HG03575 (cell line): ENCODE data around the gene RPL18A.

Experiments used
- ATAC-seq: cut with Tn5 transposase; IDR thresholded peaks from one replicate; pipeline ENCODE4 v1.9.1; 2021; ENCODE audit not compliant: unreplicated experiment, insufficient number of reproducible peaks, low FRiP score; ENCODE audit errors: extremely low read depth

The RPL18A gene

DNA sequence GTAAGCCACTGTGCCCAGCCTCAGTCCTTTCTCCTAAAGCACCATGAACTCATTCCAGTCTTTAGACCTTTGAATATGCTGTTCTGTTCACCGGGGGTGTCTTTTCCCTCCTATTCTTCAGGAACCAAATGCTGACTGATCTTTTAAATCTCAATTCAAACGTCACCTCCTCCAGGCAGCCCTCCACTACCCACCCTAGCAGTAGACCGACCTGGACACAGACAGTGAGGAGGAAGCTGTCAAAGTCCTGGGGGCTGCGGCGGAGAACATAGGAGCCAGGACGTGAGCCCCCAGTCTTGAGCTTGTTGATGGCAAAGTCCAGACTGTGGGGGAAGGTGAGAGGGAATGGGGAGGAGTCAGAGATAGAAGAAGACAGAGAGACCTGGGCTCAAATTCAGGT lies 19.7 kb upstream of the RPL18A start:
- no peak for ATAC-seq

DNA sequence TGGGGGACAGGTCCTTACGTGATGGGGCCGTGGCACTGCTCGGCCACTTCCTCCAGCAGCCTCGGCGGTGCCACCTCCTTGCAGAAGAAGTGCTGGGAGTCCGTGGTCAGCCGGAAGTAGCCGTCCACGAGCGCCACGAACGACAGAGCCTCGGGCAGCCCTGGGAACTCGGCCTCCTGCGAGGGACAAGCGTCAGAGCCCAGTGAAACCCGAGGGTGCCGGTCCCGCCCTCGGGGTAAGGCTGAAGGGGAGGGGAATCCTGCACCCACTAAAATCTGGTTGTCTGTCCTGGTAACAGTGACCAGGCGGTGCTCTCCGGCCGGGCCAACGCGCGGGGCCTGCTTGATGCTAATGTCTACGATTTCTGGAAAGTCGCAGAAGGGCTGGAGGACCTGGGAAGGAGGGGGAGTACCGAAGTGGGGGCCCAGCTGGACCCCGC lies 18.3 kb upstream of the RPL18A start:
- ATAC-seq, result no peak

DNA sequence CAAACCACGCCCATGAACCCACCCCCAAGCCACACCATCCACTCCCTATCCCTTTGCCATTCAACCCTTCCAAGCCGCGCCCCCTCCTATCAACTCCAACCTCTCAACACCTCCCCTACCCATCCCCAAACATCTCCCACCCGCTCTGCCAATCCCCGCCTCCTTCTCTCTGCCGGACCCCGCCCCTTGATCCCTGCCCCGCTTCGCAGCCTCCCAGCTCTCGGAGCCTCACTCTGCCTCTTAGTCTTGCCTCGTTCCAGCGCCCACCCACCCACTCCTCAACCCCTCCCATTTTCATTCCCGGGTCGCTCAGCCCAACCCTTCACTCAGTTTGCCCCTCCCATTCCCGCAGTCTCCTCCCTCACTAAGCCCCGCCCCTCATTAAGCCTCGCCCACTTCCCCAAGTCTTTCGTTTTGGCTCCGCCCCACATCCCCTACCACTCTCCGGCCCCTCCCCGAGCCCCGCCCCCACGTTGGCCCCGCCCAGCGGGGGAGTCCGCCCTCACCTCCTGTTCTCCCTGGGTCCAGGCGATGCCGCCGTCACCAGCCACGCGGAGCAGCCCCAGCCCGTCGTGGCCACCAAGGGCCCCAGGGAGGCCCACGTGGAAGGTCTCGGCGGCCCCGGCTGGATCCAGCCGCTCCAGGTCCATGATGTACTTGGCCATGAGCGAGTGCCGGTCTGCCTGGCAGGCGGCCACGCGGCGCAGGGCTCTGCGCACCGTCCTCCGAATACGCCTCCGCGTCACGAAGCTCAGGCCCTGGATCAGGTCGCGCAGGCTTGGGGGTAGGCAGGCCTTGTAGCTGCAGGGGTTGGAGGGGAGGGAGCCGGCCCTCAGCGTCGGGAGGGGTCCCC lies 17.7 kb upstream of the RPL18A start:
- ATAC-seq, result no peak

DNA sequence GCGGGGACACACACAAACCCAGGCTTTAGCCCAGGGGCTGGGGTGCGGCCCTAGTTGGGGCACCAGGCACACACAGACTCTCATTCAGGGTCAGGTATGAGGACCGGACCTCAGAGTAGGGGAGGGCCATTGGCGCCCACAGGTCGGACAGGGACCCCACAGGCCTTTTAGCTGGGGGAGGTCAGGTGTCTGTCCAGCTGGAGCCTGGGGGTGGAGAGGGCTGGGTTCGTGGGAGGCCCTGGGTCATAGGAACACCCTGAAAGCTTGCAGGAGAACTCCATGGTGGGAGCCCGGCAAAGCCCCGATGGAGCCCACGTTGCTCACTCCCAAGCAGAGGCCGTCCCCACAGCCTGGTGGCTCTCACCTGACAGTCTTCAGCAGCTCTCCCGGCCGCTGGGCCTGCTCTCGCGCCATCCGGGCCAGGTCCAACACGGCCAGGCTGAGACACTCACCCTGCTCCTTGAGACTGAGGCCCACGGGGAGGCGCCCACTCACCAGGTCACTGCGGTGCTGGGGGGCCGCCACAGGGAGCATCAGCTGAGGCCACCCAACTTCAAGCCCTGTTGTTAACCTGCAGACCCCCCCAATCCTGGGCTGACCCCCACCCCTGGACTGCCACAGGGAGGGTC lies 16.9 kb upstream of the RPL18A start:
- no peak for ATAC-seq

DNA sequence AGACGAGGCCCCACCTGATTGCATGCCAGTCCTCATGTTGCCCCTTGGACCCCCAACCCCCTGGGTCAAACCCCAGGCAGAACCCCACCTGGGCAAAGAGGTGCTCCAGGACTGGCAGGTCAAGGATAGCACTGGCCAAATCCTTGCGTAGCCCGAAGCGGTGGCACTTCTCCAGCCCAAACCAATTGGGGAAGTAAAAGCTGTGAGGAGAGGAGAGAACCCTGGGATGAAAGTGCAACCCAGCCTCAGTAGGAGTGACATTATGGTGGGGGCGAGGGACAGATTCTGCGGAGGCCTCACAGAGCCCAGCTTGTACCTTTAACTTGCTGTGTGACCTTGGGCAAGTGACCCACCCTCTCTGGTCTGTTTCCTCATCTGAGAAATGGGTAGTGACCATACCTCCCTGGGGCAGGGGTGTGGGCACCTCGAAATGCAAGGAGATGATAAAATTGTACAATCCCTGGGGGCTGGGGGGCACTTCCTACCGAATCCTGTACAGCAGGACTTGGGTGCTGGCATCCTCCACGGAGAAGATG lies 16.4 kb upstream of the RPL18A start:
- ATAC-seq, result no peak

DNA sequence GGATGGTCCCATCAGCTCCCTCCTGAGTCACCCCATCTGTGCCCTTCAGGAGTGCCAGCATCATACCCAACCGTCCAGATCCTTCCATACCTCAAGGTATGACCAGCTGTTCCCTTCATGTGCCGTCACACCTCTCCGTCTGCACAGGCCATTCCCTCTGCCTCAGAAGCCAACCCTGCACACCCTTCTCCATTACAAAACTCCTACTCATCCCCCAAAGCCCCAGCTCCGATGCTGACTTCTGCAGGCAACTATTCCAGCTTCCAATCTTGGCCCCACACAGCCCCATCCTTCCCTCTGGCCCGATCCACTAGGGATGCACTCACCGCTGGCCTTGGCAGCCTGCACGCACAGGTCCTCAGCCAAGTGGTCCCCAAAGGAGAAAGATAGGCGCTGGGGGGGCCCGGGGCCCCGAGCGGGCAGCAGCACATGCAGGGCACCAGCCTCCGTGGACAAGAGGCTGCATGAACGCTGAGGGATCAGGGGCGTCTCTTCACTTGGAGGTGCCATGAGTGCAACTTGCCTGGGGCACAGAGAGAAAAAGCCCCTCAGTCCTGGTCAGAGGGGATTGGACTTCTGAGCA lies 15.7 kb upstream of the RPL18A start:
- no peak for ATAC-seq

DNA sequence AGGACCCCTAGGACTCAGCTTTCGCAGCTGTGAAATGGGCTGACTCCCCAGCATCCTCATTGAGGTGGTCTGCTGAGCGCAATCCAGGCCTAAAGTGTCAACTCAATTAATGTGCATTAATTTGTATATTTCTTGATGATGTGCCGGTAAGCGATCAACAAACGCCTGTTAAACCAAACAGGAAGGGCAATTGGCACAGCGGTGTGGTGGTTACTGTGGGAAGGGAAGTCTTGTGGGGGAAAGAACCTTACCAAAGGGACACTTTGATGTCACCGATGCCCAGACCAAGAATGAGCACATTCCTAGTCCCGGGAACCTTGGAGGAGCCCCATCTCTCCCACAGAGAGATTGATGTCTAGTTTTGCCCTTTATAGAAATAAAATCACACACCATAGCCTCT lies 13.6 kb upstream of the RPL18A start:
- ATAC-seq, result no peak

DNA sequence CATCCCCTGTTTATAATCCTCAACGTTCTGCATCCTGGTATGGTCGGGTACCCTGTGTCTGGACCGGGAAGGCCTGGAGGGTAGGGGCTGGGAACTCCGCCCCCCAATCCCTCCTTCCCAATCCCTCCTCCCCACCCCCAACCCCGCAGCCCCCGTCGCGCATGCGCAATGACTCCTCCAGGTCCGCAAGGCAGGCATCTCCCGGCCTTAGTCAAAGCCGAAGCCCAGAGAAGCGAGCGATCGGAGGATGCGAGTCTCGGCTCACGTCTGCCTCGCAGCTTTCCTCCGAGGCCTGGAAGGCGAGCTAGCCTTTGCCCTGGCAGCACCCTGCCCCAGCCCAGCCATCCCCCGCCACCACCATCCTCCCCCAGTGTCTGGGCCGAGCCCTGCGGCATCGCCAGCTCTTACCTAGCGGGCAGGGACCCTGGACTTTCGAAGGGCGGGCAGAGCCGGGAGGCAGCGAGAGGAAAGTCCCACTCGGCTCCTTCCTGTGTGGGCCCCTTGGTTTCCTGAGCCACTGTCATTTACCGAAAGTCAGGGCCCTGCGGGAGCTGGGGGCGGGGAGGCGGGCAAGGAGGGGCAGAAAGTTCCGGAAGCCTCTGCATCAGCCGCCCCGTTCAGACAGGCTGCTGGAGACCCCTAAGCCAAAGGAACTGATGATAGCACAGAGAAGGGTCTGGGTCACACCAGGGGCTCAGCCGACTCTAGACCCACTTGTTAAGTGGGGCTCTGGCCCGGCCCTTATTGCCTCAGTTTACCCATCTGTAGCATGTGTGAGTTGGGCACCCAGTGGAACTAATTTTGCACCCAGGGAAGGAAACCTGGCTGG lies 12.0 kb upstream of the RPL18A start, which contains the start of gene JAK3:
JAK3 (minus strand) TSS at position 445 of the 829 bp plus-strand sequence. CDS start 3,565 bp downstream, outside the sequence.
- no peak for ATAC-seq

DNA sequence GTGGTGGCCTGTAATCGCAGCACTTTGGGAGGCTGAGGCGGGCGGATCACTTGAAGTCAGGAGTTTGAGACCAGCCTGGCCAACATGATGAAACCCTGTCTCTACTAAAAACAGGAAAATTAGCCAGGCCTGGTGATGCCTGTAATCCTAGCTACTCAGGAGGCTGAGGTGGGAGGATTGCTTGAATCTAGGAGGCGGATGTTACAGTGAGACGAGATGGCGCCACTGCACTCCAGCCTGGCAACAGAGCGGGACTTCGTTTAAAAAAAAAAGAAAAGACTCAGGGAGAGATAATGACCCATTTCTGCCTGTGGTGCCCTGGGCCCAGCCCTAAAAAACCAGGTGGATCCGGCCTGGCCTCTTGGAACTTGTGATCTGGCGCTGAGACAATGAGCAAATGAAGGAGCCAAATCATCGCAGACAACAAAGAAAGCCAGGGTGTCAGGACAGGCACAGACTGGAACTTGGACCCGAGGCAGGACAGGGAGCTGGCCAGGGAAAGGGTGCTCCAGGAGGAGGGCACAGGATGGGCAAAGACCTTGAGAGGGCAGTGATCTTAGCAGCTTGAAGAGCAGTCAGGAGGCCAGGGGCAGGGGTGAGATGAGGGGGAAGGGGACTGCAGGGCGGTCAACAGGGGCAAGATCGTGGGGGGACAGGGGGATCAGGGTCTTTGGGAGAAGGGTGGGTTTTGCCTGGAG lies 11.0 kb upstream of the RPL18A start:
- ATAC-seq, result no peak

DNA sequence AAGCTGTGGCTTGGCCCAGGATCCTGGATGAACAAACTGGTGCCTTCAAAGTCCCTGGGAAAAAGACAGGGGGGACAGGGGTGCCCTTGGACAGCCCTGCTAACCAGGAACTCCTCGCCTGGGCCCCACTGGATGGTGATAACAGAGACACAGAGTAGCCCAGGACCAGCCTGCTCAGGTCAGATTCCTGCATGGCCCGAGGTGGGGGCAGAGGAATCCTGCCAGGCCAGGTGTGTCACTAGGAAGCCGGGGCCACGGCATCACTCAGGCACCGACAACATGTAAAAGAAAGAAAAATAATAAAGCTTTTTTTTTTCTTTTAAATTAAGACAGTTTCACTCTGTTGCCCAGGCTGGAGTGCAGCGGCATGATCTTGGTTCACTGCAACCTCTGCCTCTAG lies 5.6 kb upstream of the RPL18A start:
- no peak for ATAC-seq

DNA sequence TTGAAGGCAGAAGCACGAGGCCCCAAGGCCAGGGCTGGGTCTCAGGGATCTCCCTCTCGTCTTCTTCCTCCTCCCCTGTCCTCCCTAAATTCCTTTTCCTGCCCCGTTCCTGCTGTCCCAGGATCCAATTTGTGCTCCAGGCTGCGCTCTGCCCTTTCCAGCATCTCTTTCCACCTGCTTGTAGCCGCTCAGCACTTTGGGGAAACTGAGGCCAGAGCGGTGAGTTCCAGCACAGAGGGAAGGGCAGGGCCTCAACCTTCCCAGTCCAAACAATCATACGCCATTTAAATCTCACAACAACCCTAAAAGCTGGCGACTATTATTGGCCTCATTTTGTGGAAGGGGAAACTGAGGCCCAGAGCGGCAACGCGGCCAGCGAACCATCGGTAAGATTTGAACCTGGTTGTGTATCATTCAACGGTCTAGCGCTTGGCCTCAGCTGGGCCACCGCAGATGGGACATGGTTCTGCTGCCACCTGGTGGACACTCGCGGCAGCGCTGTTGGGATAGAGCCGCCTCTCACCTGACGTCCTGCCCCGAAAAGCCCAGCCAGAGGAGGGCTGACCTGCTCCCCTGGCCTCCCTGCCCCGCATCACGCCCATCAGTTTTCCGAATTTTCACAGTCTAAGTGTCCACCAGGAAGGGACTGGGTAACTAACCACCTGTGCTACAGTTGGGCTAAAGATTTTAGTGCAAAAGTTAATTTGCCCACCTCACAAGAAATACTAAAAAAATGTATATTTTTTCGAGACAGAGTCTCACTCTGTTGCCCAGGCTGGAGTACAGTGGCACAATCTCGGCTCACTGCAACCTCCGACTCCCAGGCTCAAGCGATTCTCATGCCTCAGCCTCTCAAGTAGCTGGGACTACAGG lies 4.2 kb upstream of the RPL18A start:
- no peak for ATAC-seq

DNA sequence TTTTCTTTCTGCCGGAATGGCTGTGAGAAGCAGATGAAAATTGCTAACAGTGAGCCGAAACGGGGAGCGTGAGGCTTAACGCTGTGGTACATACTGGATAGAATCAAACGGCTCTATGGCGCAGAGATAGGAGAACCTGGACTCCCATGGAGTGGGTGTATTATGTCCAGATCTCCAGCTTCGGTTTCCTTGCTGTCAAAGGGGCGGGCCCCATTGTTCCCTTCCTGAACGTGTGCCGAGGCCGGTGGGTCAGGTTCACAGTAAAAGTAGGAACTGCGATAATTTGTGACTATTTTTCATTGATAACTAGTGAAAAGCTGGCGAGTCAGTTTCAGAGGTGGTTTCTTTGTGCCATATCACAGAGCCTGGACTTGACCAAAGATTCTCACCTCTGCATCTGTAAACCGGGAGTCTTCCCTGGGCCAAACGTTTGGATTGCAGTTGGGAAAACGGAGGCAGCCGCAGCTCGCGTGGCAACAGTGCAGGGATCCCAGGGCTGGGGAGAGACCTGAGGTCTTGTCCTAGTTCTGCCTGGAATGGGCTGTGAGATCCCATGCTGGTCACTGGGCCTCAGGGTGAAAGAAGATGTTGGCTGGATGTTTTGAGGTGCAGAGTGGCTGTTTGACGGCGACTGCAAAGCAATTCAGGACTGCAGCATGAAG lies 752 bp downstream of the RPL18A start:
- ATAC-seq, result no peak

DNA sequence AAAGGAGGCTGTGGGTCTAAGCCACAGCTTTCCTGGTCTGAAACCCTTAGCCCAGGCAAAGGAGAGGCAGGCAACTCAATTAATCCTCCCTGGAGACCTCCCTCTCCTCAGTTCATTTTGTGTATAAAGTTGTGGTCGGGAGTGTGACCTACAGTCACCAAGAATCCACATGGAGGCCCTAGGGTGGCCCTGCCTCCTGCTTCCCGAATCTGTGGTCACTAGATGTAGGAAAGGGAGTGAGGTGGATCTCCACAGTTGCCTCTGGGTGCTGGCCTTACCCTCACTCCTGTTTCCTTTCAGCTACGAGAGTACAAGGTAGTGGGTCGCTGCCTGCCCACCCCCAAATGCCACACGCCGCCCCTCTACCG lies 1.3 kb downstream of the RPL18A start:
- no peak for ATAC-seq

DNA sequence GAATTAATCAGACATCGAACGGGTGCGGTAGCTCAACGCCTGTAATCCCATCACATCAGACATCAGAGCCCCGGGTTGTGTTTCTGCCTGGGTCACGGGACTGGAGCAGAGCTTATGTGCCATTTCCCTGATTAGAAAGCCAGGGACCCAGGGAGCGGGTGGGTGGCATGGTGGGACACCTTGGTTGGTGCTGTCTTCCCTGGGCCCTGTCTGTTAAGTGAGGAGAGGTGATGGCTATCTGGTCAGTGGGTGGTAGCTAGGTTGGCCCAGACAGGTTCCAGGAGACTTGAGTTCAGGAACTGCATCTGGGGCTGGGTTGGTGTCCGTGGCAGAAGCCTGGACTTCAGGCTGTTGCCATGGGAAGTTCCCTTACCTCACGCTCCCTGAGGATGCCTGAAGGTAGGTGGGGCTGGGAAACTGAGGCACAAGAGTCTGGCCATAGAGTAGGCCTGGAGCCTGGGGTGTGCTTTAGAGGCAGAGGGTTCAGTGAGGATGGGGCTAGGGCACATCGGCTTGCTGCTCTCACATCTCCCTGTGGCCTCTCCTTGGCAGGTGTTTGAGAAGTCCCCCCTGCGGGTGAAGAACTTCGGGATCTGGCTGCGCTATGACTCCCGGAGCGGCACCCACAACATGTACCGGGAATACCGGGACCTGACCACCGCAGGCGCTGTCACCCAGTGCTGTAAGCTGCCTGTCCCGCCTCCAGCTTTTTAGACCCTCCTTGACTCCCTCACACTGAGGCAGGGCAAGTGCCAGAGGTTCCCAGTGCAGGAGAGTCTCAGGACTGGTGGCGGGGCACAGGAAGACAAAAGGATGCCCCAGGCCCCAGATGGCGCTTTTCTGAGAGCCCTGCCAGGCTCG lies 2.1 kb downstream of the RPL18A start:
- no peak for ATAC-seq

DNA sequence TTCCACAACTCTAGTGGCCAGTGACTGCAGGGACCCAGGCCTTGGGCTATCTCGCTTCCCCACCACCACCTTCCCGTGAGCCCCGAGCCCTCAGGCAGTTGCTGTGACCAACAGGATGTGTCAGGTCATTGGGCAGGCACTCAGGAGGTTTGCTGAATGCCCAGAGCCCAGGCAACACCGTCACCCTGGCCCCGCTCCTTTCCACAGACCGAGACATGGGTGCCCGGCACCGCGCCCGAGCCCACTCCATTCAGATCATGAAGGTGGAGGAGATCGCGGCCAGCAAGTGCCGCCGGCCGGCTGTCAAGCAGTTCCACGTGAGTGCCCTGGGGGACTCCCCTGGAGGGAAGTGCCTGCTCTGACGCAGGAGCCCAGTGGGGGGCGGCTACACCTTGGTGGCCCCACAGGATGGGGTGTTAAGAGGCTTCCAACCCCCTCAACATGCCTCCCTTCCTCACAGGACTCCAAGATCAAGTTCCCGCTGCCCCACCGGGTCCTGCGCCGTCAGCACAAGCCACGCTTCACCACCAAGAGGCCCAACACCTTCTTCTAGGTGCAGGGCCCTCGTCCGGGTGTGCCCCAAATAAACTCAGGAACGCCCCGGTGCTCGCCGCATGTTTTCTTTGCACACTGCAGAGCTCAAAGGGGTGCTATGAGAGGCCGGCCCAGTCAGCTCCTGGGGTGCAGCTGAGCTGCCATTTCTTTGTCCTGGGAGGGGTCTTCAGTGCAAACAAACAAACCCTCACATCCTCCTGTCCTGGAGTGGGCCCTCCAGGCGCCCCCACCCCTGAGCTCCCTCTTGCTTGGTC lies 3.2 kb downstream of the RPL18A start:
- ATAC-seq, result no peak
